ENCODE measurements around the gene CLPTM1L.

Gene CLPTM1L

GRCh38 chr5:1319436-1320256 is 25.3 kb downstream of the CLPTM1L start:
- Histone ChIP-seq H3K36me3 (ENCODE audit: control insufficient read depth, insufficient read depth, low read length) (no peaks in the 10 kb centered on the region), H3K79me2 (no peaks in the 10 kb centered on the region), H3K4me3 (ENCODE audit: low read depth, low read length) (no peak overlapping the region), H3K9me3 (ENCODE audit: control insufficient read depth, low read length) (no peaks in the 10 kb centered on the region), H3K4me1 (peaks cover 7% of the 10 kb centered on the region), H3K9ac (no peak overlapping the region), H2AFZ (no peak overlapping the region), H3K27me3 (ENCODE audit: control insufficient read depth, insufficient read depth, low read length) (no peaks in the 10 kb centered on the region), H3K27ac (no peak overlapping the region), H3K4me2 (ENCODE audit: low read length) (no peak overlapping the region)
- no peak for TF ChIP-seq CTCF (IDR thresholded peaks at IDR 0.05)

GRCh38 chr5:1318659-1319251 is 26.1 kb downstream of the CLPTM1L start:
- Histone ChIP-seq H3K9me3 (ENCODE audit: control insufficient read depth, low read length) (no peaks in the 10 kb centered on the region), H3K9ac (no peak overlapping the region), H3K27ac (no peak overlapping the region), H2AFZ (no peak overlapping the region), H3K27me3 (ENCODE audit: control insufficient read depth, insufficient read depth, low read length) (no peaks in the 10 kb centered on the region), H3K4me1 (peaks cover 7% of the 10 kb centered on the region), H3K79me2 (no peaks in the 10 kb centered on the region), H3K36me3 (ENCODE audit: control insufficient read depth, insufficient read depth, low read length) (no peaks in the 10 kb centered on the region), H3K4me2 (ENCODE audit: low read length) (no peak overlapping the region), H3K4me3 (ENCODE audit: low read depth, low read length) (no peak overlapping the region)
- no peak for TF ChIP-seq CTCF (IDR thresholded peaks at IDR 0.05)

- Histone ChIP-seq H3K4me1 (peaks cover 7% of the 10 kb centered on the region), H2AFZ (no peak overlapping the region), H3K79me2 (no peaks in the 10 kb centered on the region), H3K4me2 (ENCODE audit: low read length) (no peak overlapping the region), H3K36me3 (ENCODE audit: control insufficient read depth, insufficient read depth, low read length) (no peaks in the 10 kb centered on the region), H3K4me3 (ENCODE audit: low read depth, low read length) (no peak overlapping the region), H3K9me3 (ENCODE audit: control insufficient read depth, low read length) (no peaks in the 10 kb centered on the region), H3K27me3 (ENCODE audit: control insufficient read depth, insufficient read depth, low read length) (no peaks in the 10 kb centered on the region), H3K9ac (no peak overlapping the region), H3K27ac (no peak overlapping the region)
- TF ChIP-seq CTCF (IDR thresholded peaks at IDR 0.05): no peak
Observed at GRCh38 chr5:1317921-1318565, 26.9 kb downstream of the CLPTM1L start.

- no peak overlapping the region for H3K4me3 ChIP-seq (ENCODE audit: low read depth, low read length)
- H3K9me3 ChIP-seq (ENCODE audit: control insufficient read depth, low read length): no peaks in the 10 kb centered on the region
- no peaks in the 10 kb centered on the region for H3K27me3 ChIP-seq (ENCODE audit: control insufficient read depth, insufficient read depth, low read length)
- peaks cover 7% of the 10 kb centered on the region for H3K4me1 ChIP-seq
- H3K4me2 ChIP-seq (ENCODE audit: low read length): no peak overlapping the region
- TF ChIP-seq CTCF (IDR thresholded peaks at IDR 0.05): no peak
- H3K79me2 ChIP-seq: no peaks in the 10 kb centered on the region
- H3K36me3 ChIP-seq (ENCODE audit: control insufficient read depth, insufficient read depth, low read length): no peaks in the 10 kb centered on the region
- no peak overlapping the region for H2AFZ ChIP-seq
- H3K27ac ChIP-seq: no peak overlapping the region
- H3K9ac ChIP-seq: no peak overlapping the region
Observed at GRCh38 chr5:1316588-1317340, 28.1 kb downstream of the CLPTM1L start.

Data from parathyroid adenoma (tissue), 2 donors.